HEK293T (cell line): ENCODE results near the gene ANKLE1.

ENCODE experiments used
- ARNT ChIP-seq: fragments of 450-650 bp; IDR thresholded peaks from 2 replicates; pipeline ENCODE4 v1.6.1; 2017; ENCODE audit warnings: mild to moderate bottlenecking
- BHLHE40 ChIP-seq: fragments of 450-650 bp; IDR thresholded peaks from 2 replicates; pipeline ENCODE4 v1.6.1; 2016; ENCODE audit warnings: mild to moderate bottlenecking, moderate library complexity, borderline replicate concordance
- CTBP1 ChIP-seq: fragments of 450-650 bp; IDR thresholded peaks from 2 replicates; pipeline ENCODE4 v1.6.1; 2016; ENCODE audit warnings: borderline replicate concordance
- FOXM1 ChIP-seq: fragments of 450-650 bp; IDR thresholded peaks from 2 replicates; pipeline ENCODE4 v1.6.1; 2017; ENCODE audit warnings: mild to moderate bottlenecking, borderline replicate concordance
- HDGF ChIP-seq: fragments of 450-650 bp; IDR thresholded peaks from 2 replicates; pipeline ENCODE4 v1.6.1; 2017; ENCODE audit warnings: antibody characterized with exemption, borderline replicate concordance
- L3MBTL2 ChIP-seq: fragments of 450-650 bp; conservative IDR thresholded peaks from 2 replicates; pipeline ENCODE4 v1.6.1; 2016; ENCODE audit warnings: mild to moderate bottlenecking
- NFRKB ChIP-seq: fragments of 450-650 bp; IDR thresholded peaks from 2 replicates; pipeline ENCODE4 v1.6.1; 2016; ENCODE audit warnings: mild to moderate bottlenecking, moderate library complexity
- SP1 ChIP-seq: fragments of 450-650 bp; IDR thresholded peaks from 2 replicates; pipeline ENCODE4 v1.6.1; 2017
- SUZ12 ChIP-seq: fragments of 450-650 bp; IDR thresholded peaks from 2 replicates; pipeline ENCODE4 v1.6.1; 2016; ENCODE audit warnings: mild to moderate bottlenecking
- TARDBP ChIP-seq: fragments of 450-650 bp; IDR thresholded peaks from 2 replicates; pipeline ENCODE4 v1.6.1; 2016
- ZNF384 ChIP-seq: fragments of 450-650 bp; IDR thresholded peaks from 2 replicates; pipeline ENCODE4 v1.6.1; 2016

DNA sequence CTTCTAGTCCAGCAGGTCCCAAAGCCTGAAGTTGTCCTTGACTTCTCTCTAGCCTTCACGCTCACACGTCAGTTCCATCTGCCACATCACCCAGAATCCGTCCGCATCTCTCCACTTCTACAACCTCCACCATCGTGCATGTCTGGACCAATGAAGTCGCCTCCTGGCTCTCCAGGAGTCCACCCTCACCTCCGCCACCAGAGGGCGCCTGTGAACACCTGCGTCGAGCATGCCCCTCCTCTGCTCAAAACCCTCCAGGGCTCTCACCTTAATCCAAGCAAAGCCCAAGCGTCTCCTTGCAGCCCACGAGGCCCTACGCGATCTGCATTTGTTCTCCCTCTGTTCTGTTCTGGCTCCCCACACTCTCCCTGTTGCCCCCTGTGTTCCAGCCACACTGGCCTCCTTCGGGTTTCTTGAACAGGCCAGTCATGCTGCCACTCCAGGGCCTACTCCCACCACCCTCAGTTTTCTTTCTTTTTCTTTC, 20.8 kb upstream of the ANKLE1 start:
- TF ChIP-seq SP1 (no peak), CTBP1 (no peak; the same call in 1 of the 2 replicates), TARDBP (no peak), ARNT (no peak), NFRKB (no peak), L3MBTL2 (peak; percentile 57), SUZ12 (no peak), BHLHE40 (no peak), FOXM1 (no peak), ZNF384 (no peak; the same call in 1 of the 2 replicates), HDGF (no peak)
